Central memory CD4-positive, alpha-beta T cell (primary cell): Measurements from ENCODE around the gene SEMA3C.

Experiments used
- DNase-seq: peaks from one replicate; pipeline ENCODE4 v3.0.0; 2022

Gene SEMA3C

DNA sequence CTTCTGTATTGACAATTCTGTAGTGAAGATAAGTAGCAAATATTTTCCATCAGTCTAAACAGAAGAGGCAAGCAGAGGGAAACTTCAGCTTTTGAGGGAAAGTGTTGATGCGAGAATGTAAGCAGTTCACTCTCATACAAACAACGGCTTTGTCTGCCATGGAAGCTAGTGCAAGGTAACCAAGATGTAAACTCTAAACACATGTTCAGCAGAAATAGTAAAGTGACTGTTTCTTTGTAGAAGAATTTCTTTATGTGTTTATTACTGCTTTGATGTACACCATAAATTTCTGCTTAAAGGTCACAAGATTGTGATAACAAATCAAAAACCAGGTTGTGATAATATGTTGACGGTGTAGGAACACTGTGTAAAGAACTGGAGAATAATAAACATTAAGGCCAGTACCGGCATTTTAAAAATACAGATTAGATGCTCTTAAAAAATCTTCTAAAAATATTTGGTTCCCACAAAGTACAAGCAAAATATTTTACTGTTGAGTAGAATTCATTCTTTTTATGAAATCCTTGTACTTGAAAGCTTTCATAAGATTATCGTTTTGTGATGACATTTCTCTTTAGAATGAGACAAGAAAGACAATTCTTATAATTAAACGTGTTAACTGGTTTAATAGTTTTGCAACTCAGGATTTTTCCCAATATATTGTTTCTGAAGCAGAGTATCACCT lies 34.2 kb downstream of the SEMA3C start:
- no peak for DNase-seq

DNA sequence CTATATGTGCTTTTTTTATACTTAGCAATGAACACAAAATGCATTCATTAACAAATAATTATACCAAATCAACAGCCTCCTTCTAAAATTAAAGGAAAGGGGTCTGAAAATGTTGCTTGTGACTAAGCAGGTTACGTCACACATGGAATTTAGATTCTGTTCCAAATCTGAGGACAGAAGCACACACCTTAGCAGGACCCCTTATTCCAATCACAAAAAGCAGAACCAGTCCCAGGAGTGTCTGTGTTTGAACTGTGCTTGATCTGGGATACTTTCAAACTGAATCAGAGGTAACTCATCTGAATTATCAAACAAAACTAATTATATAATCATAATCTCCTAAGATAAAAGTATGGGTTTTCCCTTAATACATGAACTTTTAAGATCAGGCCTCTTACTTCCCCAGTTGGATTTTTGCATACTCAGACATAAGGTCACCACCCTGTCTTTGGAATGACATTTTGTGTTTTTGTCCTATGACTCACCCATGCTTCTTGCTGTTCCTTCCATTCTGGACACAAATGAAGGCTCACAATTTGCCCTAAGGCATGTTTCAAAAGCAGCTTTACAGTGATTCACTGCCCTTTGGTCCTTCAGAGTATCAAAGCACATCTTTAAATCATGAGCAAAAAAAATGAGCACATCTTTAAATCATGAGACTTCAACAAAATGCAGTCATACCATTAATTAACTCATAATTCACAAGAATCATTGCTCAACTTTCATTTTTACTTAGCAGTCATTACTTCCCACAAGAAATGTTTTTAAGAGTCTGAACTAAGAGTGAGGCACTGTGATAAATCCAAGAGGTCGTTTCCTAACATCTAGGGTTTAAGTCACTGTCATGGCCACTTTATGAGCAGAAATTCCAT lies 35.5 kb downstream of the SEMA3C start:
- DNase-seq: no peak

GRCh38 chr7:80882213-80882801 lies 36.5 kb downstream of the SEMA3C start:
- no peak for DNase-seq

GRCh38 chr7:80881351-80881900 lies 37.4 kb downstream of the SEMA3C start:
- DNase-seq: no peak

GRCh38 chr7:80879849-80880248 lies 39.0 kb downstream of the SEMA3C start:
- DNase-seq: no peak

DNA sequence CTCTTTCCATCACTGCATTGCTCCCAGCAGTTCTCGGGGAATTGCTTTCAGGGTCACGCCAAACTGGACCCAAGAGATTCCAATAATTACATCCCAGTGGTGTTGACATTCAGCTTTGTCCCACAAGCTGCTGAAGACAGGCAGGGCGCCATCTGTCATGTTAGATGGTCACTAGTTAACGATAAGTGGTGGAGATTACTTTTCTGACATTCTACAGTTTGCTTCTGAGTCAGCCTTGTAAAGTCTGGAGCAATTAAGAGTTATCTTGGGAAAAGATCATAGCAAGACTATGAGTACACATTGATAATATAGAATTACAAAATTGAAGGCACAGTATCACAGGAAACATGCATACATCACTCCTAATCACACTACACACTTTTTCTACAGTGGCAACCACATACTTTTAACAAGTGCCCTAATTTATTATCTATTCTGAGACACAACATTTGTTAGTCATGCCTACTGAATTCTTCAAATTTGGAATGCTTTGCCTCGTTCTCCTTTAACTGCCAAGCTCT lies 41.9 kb downstream of the SEMA3C start:
- DNase-seq: no peak

DNA sequence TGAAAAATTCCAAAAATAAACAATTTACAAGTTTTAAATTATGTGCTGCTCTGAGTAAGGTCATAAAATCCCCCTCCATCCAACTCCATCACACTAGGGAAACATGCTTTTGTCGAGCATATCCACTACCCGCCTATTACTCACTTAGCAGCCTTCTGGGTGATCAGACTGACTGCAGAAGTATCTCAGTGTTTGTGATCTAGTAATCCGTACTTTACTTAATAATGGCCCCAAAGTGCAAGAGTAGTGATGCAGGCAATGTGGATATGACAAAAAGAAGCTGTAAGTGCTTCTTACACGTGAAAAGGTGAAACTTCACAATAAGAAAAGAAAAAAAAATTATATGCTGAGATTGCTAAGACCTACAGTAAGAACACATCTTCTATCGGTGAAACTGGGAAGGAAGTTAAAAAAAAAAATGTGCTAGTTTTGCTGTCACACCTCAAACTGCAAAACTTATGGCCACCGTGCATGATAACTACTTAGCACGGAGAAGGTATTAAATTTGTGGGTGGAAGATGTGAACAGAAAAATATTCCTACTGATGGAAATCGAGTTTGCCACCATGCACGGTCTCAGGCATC lies 43.2 kb downstream of the SEMA3C start:
- no peak for DNase-seq

DNA sequence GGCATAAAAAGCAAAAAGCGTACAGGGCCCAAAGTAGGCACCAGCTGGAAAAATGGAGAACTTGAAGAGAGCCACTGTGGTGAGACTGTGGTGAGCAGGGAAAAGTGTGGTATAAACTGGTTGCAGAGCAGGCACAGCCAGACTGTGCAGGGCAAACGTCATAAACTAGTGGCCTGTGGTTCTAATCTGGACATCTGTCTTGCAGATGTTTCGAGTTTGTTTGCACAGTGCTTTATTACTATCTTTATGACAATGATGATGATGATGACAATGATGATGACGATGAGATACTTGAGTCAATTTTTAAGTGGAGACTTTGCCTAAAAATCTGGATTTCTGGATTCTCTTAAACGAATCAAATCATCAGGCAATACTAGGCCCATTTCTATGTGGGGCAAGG lies 45.7 kb downstream of the SEMA3C start:
- DNase-seq: no peak

DNA sequence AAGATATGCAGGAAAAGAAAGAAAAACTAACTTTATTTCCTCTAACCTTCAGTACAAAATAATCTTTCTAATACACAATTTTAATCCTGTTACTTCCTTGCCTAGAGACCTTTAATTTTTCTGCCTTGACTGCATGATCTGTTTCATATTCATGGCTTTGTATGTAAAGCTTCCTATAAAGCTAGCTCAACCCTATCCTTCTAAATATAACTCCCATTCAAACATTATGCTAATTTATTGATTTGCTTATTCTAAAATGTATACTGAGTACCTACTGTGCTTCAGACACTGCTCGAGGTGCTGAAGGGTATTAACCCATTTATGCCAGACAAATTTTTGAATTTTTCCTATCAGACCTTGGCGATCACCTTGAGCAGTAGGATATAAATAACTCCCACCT lies 47.6 kb downstream of the SEMA3C start:
- DNase-seq: no peak

- DNase-seq: no peak
These were observed 48.0 kb downstream of the SEMA3C start for GRCh38 chr7:80870813-80871212.

DNA sequence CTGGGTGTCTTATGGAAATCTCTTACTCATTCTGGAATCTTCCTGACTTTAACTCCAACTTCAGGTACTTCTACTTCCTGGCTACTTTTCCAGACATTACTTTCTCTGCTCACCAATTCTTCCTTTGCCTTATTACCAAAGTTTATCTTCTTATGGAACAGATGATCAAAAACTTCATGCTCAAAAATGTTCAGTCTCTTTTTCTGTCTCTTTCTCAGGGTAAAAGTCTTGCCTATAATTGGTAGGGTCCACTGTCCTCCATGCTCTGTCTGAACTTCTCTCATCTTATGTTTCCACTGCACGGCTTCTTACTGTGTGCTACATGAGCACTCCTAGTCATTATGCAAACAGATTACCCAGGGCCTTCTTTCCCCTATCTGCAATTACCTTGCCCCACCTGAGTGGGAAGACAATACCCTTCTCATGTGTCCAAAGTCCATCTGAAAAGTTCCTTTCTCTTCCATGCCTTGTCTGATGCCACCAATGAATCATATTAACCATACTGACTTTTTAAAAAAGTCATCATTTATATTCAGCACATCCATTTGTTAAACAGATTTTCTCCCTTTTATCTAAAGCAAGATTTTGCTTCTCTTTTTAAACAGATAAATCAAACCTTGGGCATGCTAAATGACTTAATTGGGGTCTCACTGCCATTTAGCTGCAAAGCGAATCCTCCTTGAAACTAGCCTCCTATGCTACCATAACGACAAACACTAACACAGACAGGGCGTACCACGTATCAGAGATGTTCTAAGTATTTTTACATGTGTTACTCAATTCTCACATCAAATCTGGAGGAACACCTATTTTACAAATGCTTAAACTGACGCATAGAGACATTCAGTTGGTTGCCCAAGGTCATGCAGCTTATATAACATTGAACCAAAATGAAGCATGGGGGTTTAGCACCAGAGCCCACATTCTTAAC lies 48.8 kb downstream of the SEMA3C start:
- DNase-seq: no peak

- DNase-seq: no peak
These were observed 49.6 kb downstream of the SEMA3C start for GRCh38 chr7:80869106-80869784.

GRCh38 chr7:80868566-80868965 lies 50.3 kb downstream of the SEMA3C start:
- no peak for DNase-seq

- DNase-seq: no peak
These were observed 58.3 kb downstream of the SEMA3C start for GRCh38 chr7:80860554-80860953.

DNA sequence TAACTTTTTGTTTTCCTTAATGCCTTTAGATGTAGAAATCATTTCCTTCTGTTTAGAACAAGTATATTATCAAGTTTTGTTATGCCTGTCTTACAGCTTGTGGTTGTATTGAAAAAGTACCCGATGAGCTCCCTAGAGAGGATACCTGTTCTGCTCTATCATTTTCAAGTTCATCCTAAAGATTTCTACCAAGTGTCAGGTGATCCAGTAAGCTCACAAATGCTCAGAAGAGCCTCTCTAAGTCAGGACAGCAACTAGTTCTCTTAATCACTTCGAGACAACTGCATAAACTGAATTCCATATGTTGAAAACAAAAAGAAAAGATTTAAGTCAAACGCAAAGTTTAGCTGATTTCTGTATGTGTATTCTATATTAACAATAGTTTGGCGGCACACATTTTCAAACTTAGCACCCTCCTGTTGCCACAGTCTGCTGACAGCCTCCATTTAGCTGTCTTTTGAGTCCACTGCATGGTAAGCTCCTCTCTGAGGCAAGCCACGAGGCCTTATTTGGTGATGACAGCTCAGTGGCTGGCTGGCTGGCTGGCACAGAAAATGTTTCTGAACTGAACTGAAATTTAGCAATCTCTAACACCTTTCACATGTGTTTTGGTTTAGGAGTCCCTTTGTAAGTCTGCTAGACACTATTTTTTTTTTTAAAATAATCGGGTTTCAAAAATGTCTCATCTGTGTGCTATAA lies 59.4 kb downstream of the SEMA3C start:
- no peak for DNase-seq

DNA sequence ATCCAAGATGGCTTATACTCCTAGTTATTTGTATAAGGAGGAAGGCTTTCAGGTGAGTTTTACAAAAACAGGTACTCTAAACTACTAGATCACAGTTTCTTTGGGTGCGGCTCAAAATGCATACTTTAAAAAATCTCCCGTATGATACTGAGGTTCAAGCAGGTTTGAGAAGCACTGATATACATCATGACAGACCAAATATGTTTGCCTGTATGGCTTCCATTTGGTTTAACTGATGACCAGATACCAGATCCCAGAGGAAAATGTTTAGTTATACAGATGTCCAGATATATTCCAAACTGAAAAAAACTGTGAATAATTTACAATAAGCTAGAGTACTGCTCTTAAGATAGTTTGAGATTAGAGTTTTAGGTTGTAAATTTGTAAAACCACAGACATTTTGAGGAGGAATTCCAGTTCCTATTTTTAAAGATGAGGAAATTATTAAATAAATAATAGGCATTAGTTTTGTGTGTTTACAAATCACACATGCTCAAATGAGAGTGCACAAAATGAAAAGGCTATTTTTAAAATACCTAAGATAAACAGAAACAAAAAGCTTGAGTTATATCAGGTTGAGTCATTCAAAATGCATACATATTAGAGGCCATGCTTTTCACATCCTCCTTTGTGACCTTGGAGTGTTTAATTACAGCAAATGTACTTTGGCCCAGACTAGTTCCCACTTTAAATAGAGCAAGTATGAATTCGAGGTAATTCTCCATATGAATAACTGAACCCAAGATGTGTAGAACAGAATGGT lies 60.5 kb downstream of the SEMA3C start:
- no peak for DNase-seq

DNA sequence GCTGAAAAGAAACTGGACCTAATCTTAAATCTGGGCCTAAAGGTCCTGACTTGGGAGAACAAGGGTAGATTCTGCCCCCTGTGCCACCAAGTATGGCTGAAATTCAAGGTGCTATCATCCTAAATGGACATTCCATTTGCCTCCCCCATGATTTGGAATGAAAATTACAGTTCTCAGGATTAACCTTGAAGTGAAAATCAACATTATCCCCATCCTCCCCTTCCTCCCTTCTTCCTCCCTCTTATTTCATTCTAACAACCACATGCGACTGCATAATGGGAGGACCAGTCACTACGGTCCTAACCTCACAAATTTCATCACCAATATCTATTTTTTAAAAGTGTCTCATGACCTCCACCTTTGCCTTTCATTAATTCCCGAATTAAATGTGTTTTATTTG lies 62.1 kb downstream of the SEMA3C start:
- no peak for DNase-seq

- no peak for DNase-seq
These were observed 66.9 kb downstream of the SEMA3C start for GRCh38 chr7:80851896-80852476.

DNA sequence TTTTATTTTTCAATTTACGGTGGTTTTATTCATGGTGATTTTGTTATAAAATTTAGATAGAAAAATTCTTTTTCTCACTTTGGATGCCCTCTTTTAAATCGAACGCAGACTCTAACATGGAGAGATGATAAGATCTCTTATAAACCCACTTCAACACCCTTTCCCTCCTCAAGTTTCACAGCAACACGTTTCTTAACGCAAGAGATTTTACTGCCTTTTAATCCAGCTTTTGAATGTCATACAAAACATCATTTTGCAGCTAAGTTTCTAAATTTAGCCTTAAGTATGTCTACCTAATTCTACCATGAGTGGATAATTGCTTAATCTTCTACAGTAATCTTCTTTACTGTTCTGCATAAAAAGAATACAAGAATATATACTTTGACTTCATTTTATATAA lies 70.0 kb downstream of the SEMA3C start:
- DNase-seq: no peak
